Spleen (tissue), 7 donors: Measurements from ENCODE around the gene USP17L19.
"Not testable (repeated sequence)": the region's sequence is repeated elsewhere in the genome, so short reads cannot be mapped to it uniquely, and the experiment has no call there.

Source experiments
- POLR2A ChIP-seq, 3 donors: fragments of 450-650 bp; IDR thresholded peaks; one replicate each; pipeline ENCODE4 v1.5.1; 2017; ENCODE audit warnings: antibody characterized with exemption in 3 of 3, mild to moderate bottlenecking in 1 of 3
- POLR2AphosphoS5 ChIP-seq, 3 donors: sonication (generic); formaldehyde crosslinking; IDR thresholded peaks; one replicate each; pipeline ENCODE4 v1.5.1; 2017; ENCODE audit warnings: antibody characterized with exemption in 3 of 3
- TF ChIP-seq, protein P1 (sequence below), 11 experiments: fragments of 200-600 bp in 7 of 11; fragments of 450-650 bp in 4 of 11; sonication (generic) in 4 of 11; IDR thresholded peaks in 8 of 11; conservative IDR thresholded peaks in 3 of 11; 1 replicate in 7 of 11; 2 replicates in 4 of 11; pipeline versions ENCODE4 v1.4.0 to v1.8.0; 2016 to 2021; ENCODE audit warnings: antibody characterized with exemption in 11 of 11, inconsistent platforms in 4 of 11, mild to moderate bottlenecking in 1 of 11
- donor health status: DM: no; HTN: no; CAD: no; lungs with moderate emphysema.
- donor health status: DM: no; HTN: no; CAD: no.
- donor health status: DM: no; HTN: no; CAD: no.

DNA sequence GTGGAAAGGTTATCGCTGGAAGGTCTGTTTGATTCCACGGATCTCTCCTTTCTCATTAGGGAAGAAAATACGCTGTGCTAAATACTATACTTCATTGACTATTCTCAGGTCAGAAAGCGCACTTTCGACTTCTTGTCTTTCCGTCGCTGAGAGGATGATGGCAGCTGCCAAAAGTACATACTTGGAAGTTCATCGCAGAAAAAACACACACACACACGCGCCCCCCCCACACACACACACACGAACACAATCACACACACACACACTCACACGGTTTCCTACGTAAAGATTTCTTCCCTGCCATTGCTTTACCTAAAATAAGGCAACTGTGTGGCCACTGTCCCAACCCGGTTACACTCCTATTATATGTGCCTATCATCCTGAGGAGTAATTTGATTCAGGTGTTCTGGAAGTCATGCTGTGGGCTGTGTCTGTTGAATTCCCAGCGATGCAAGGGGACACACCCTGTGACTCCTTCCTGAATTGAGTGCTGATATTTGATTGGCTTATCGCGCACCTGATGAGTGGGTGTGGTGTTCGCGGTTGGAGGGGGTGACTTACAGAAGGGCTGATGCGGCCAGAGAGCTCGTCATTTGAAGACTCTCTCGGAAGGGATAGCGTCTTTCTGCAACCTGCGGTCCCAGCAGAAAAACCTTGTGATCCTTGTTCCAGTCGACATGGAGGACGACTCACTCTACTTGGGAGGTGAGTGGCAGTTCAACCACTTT lies 5.1 kb upstream of the USP17L19 start, which contains the start of gene USP17L18:
- TF ChIP-seq, protein P1, sequence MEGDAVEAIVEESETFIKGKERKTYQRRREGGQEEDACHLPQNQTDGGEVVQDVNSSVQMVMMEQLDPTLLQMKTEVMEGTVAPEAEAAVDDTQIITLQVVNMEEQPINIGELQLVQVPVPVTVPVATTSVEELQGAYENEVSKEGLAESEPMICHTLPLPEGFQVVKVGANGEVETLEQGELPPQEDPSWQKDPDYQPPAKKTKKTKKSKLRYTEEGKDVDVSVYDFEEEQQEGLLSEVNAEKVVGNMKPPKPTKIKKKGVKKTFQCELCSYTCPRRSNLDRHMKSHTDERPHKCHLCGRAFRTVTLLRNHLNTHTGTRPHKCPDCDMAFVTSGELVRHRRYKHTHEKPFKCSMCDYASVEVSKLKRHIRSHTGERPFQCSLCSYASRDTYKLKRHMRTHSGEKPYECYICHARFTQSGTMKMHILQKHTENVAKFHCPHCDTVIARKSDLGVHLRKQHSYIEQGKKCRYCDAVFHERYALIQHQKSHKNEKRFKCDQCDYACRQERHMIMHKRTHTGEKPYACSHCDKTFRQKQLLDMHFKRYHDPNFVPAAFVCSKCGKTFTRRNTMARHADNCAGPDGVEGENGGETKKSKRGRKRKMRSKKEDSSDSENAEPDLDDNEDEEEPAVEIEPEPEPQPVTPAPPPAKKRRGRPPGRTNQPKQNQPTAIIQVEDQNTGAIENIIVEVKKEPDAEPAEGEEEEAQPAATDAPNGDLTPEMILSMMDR (IDR thresholded peaks at IDR 0.05 in 8 of 11, conservative IDR thresholded peaks at IDR 0.05 in 3 of 11): not testable (repeated sequence)
- TF ChIP-seq POLR2AphosphoS5, POLR2A (IDR thresholded peaks at IDR 0.05): not testable (repeated sequence)
